ENCODE results near the gene ARRB2. TPM values are rescaled to one million over a fixed set of nuclear protein-coding genes. Genes with fewer than 3 reads are reported as not detected.

The ARRB2 gene
- total RNA-seq, 1 donor from 2014 or later = 33.3 TPM

DNA sequence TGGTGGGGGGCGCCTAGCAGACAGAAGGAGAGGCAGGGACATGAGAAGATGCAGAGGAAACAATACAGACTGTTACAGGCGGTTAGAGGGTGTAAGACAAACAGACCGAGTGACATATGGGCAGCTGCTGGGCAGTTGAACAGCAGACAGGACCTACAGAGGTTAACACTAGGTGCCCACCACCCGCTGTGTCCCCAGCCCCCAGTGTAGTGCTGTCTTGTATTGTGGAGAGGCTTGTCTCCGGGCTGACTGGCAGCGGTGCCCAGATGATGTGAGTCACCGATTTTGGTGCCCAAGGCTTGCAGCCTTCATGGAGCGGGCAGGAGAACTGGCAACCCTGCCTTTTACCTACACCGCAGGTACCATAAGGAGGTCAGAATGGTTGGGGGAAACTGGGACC, 31.7 kb downstream of the ARRB2 start:
- Mint-ChIP-seq H3K36me3 (no peaks in the 10 kb centered on the region), H3K27ac (no peak overlapping the region), H3K4me1 (peaks cover 14% of the 10 kb centered on the region), H3K4me3 (no peak overlapping the region), H3K27me3 (ENCODE audit: insufficient read depth, low read depth) (peaks cover 67% of the 10 kb centered on the region), H3K9me3 (peaks cover 5% of the 10 kb centered on the region)
- H3K9ac ChIP-seq = no peak overlapping the region
- H2AFZ ChIP-seq (replicated peaks) = no peak overlapping the region
- H3K4me3 ChIP-seq = no peak overlapping the region
- peaks cover 97% of the 10 kb centered on the region for H3K27me3 ChIP-seq
- H3K4me1 ChIP-seq = peaks cover 7% of the 10 kb centered on the region
- no peaks in the 10 kb centered on the region for H3K79me2 ChIP-seq (ENCODE audit: low read depth)
- H3K9me3 ChIP-seq (ENCODE audit: low read depth) = no peaks in the 10 kb centered on the region
- no peak for DNase-seq (ENCODE audit: low spot score)
- peaks cover 6% of the 10 kb centered on the region for H4K20me1 ChIP-seq (ENCODE audit: low read depth)
- peaks cover 19% of the 10 kb centered on the region for H3F3A ChIP-seq (ENCODE audit: low read depth)
- TF ChIP-seq EZH2phosphoT487 (IDR thresholded peaks at IDR 0.05) = no peak
- TF ChIP-seq EZH2 (IDR thresholded peaks at IDR 0.05) = no peak
- TF ChIP-seq, protein P1, sequence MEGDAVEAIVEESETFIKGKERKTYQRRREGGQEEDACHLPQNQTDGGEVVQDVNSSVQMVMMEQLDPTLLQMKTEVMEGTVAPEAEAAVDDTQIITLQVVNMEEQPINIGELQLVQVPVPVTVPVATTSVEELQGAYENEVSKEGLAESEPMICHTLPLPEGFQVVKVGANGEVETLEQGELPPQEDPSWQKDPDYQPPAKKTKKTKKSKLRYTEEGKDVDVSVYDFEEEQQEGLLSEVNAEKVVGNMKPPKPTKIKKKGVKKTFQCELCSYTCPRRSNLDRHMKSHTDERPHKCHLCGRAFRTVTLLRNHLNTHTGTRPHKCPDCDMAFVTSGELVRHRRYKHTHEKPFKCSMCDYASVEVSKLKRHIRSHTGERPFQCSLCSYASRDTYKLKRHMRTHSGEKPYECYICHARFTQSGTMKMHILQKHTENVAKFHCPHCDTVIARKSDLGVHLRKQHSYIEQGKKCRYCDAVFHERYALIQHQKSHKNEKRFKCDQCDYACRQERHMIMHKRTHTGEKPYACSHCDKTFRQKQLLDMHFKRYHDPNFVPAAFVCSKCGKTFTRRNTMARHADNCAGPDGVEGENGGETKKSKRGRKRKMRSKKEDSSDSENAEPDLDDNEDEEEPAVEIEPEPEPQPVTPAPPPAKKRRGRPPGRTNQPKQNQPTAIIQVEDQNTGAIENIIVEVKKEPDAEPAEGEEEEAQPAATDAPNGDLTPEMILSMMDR (IDR thresholded peaks at IDR 0.05) = no peak
- H3K27ac ChIP-seq = no peak overlapping the region
- H3K36me3 ChIP-seq = no peaks in the 10 kb centered on the region
- no peak overlapping the region for H3K4me2 ChIP-seq

- Histone ChIP-seq H3K9me3 (ENCODE audit: low read depth) (no peaks in the 10 kb centered on the region), H2AFZ (replicated peaks) (no peak overlapping the region), H3K9ac (no peak overlapping the region), H3K4me1 (peaks cover 7% of the 10 kb centered on the region), H3F3A (ENCODE audit: low read depth) (peaks cover 19% of the 10 kb centered on the region), H3K27me3 (peaks cover 93% of the 10 kb centered on the region), H3K4me3 (no peak overlapping the region), H3K36me3 (no peaks in the 10 kb centered on the region), H3K4me2 (no peak overlapping the region), H3K27ac (no peak overlapping the region), H3K79me2 (ENCODE audit: low read depth) (no peaks in the 10 kb centered on the region), H4K20me1 (ENCODE audit: low read depth) (peaks cover 6% of the 10 kb centered on the region)
- Mint-ChIP-seq H3K4me3 (peak overlapping the region; percentile 25), H3K9me3 (peaks cover 5% of the 10 kb centered on the region), H3K27me3 (ENCODE audit: insufficient read depth, low read depth) (peaks cover 65% of the 10 kb centered on the region), H3K36me3 (no peaks in the 10 kb centered on the region), H3K27ac (no peak overlapping the region), H3K4me1 (peaks cover 14% of the 10 kb centered on the region)
- TF ChIP-seq, protein P1 (IDR thresholded peaks at IDR 0.05) = no peak
- TF ChIP-seq EZH2phosphoT487 (IDR thresholded peaks at IDR 0.05) (no peak), EZH2 (IDR thresholded peaks at IDR 0.05) (no peak)
- DNase-seq (ENCODE audit: low spot score) = no peak
These were observed 32.2 kb downstream of the ARRB2 start for GRCh38 chr17:4742629-4743028.

- H3K27ac ChIP-seq = no peak overlapping the region
- no peaks in the 10 kb centered on the region for H3K36me3 ChIP-seq
- no peak overlapping the region for H2AFZ ChIP-seq (replicated peaks)
- no peaks in the 10 kb centered on the region for H3K9me3 ChIP-seq (ENCODE audit: low read depth)
- H3K27me3 Mint-ChIP-seq (ENCODE audit: insufficient read depth, low read depth) = peaks cover 63% of the 10 kb centered on the region
- no peak overlapping the region for H3K9ac ChIP-seq
- peaks cover 6% of the 10 kb centered on the region for H4K20me1 ChIP-seq (ENCODE audit: low read depth)
- no peak overlapping the region for H3K27ac Mint-ChIP-seq
- TF ChIP-seq EZH2 (IDR thresholded peaks at IDR 0.05) = no peak
- TF ChIP-seq, protein P1 (IDR thresholded peaks at IDR 0.05) = no peak
- no peak for TF ChIP-seq EZH2phosphoT487 (IDR thresholded peaks at IDR 0.05)
- peaks cover 93% of the 10 kb centered on the region for H3K27me3 ChIP-seq
- no peak overlapping the region for H3K4me3 Mint-ChIP-seq
- peaks cover 7% of the 10 kb centered on the region for H3K4me1 ChIP-seq
- no peak overlapping the region for H3K4me2 ChIP-seq
- peaks cover 19% of the 10 kb centered on the region for H3F3A ChIP-seq (ENCODE audit: low read depth)
- H3K36me3 Mint-ChIP-seq = no peaks in the 10 kb centered on the region
- no peak overlapping the region for H3K4me3 ChIP-seq
- no peaks in the 10 kb centered on the region for H3K79me2 ChIP-seq (ENCODE audit: low read depth)
- DNase-seq (ENCODE audit: low spot score) = no peak
- H3K9me3 Mint-ChIP-seq = peaks cover 5% of the 10 kb centered on the region
- peaks cover 14% of the 10 kb centered on the region for H3K4me1 Mint-ChIP-seq
These were observed 32.8 kb downstream of the ARRB2 start for GRCh38 chr17:4743216-4743615.

Data from neural progenitor cell (in vitro differentiated cells).